ENCODE results near the gene TPCN1. TPM values are rescaled to one million over a fixed set of nuclear protein-coding genes. Genes with fewer than 3 reads are reported as not detected.

TPCN1 gene
- total RNA-seq, 1 experiment from 2014 or later: 13.5 TPM

DNA sequence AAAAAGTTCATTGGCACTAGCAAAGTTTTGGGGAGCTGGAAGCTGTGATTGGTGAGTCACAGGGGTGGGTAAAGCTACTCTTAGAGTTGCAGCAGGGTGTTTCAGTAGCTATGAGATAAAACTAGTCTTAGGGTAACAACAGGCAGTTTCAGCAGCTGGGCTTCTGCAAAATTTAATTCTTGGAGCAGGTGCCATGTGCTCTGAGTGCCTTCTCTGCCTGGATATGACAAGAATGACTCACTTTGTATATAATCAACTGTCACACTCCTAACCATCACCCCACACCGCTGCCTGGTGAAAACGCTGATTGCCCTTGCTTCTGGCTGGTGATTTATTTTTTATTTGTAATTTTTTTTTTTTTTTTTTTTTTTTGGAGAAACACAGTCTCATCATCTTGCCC is 126.6 kb downstream of the TPCN1 start:
- H2BK20ac ChIP-seq (ENCODE audit: low read depth, low read length, poor library complexity, severe bottlenecking): no peak overlapping the region
- no peaks in the 10 kb centered on the region for H3K23me2 ChIP-seq (ENCODE audit: insufficient read length, low read depth, low read length, poor library complexity, severe bottlenecking)
- no peak overlapping the region for H3K23ac ChIP-seq (ENCODE audit: insufficient read length, low read depth, low read length)
- H2BK120ac ChIP-seq (ENCODE audit: low read depth, low read length, poor library complexity, severe bottlenecking): no peak overlapping the region
- no peaks in the 10 kb centered on the region for H3K9me3 Mint-ChIP-seq
- no peak overlapping the region for H3K56ac ChIP-seq (ENCODE audit: insufficient read length, low read depth, low read length)
- no peaks in the 10 kb centered on the region; the same call in 1 of the 2 replicates for H3K4me1 ChIP-seq (ENCODE audit: insufficient read depth, low read length)
- H3T11ph ChIP-seq (ENCODE audit: low read length): no peak overlapping the region
- H2AK5ac ChIP-seq (ENCODE audit: insufficient read length, low read length): no peak overlapping the region
- no peak overlapping the region for H3K4ac ChIP-seq (ENCODE audit: low read depth, low read length)
- no peaks in the 10 kb centered on the region for H3K79me1 ChIP-seq (ENCODE audit: insufficient read depth, low read depth, low read length, poor library complexity, severe bottlenecking)
- H2BK12ac ChIP-seq (ENCODE audit: insufficient read length, low read depth, low read length): no peak overlapping the region
- no peak for DNase-seq
- H3K4me1 Mint-ChIP-seq: peaks cover 7 to 23% of the 10 kb centered on the region in 2 experiments
- H4K20me1 ChIP-seq (ENCODE audit: control insufficient read depth, insufficient read depth, insufficient read length): no peaks in the 10 kb centered on the region
- WGBS (ENCODE audit: extremely low coverage, insufficient read length, low lambda C conversion rate): no CpG with 5 or more reads among the region's 2 CpGs
- no peak overlapping the region for H3K4me3 Mint-ChIP-seq
- H3K27ac Mint-ChIP-seq: no peak overlapping the region
- TF ChIP-seq, protein P1, sequence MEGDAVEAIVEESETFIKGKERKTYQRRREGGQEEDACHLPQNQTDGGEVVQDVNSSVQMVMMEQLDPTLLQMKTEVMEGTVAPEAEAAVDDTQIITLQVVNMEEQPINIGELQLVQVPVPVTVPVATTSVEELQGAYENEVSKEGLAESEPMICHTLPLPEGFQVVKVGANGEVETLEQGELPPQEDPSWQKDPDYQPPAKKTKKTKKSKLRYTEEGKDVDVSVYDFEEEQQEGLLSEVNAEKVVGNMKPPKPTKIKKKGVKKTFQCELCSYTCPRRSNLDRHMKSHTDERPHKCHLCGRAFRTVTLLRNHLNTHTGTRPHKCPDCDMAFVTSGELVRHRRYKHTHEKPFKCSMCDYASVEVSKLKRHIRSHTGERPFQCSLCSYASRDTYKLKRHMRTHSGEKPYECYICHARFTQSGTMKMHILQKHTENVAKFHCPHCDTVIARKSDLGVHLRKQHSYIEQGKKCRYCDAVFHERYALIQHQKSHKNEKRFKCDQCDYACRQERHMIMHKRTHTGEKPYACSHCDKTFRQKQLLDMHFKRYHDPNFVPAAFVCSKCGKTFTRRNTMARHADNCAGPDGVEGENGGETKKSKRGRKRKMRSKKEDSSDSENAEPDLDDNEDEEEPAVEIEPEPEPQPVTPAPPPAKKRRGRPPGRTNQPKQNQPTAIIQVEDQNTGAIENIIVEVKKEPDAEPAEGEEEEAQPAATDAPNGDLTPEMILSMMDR (conservative IDR thresholded peaks at IDR 0.05): no peak
- no peaks in the 10 kb centered on the region for H3K36me3 Mint-ChIP-seq (ENCODE audit: insufficient read depth in 1 of 3, low read depth in 3 of 3)
- no peak overlapping the region for H3K4me2 ChIP-seq (ENCODE audit: insufficient read depth, insufficient read length, low read length)
- H3K9me3 ChIP-seq (ENCODE audit: control insufficient read depth, low read depth, low read length): no peaks in the 10 kb centered on the region
- no peak overlapping the region for H3K9ac ChIP-seq (ENCODE audit: extremely low read depth, insufficient read length, low read length)
- no peaks in the 10 kb centered on the region for H3K79me2 ChIP-seq (ENCODE audit: insufficient read depth, low read length)
- H2BK15ac ChIP-seq (ENCODE audit: low read depth, low read length): no peak overlapping the region
- H3K27ac ChIP-seq (ENCODE audit: insufficient read length, low read depth, low read length): no peak overlapping the region
- H4K8ac ChIP-seq (replicated peaks; ENCODE audit: insufficient read length, low read depth, low read length): no peak overlapping the region
- H4K5ac ChIP-seq (ENCODE audit: insufficient read length, low read depth, low read length): no peak overlapping the region
- no peak overlapping the region for H2AFZ ChIP-seq (ENCODE audit: low read length)
- H3K27me3 Mint-ChIP-seq (ENCODE audit: low read depth): peaks cover 8% of the 10 kb centered on the region
- no peaks in the 10 kb centered on the region for H3K27me3 ChIP-seq (ENCODE audit: insufficient read depth, low read length)
- H2BK5ac ChIP-seq (ENCODE audit: insufficient read length, low read length): no peak overlapping the region
- H4K91ac ChIP-seq (ENCODE audit: insufficient read length, low read depth, low read length): no peak overlapping the region
- no peak overlapping the region for H3K14ac ChIP-seq (ENCODE audit: insufficient read depth, low read length)
- H3K18ac ChIP-seq (ENCODE audit: insufficient read length, low read depth, low read length): no peak overlapping the region

Small RNA genes lying within 50 kb of the gene (microRNA-seq; reads per million reads assigned to microRNA genes)
- gene MIR6762 (ENCODE audit: borderline microRNAs expressed): not detected

Other genes with a start within 250 kb of the TPCN1 start
- gene OAS2, start 242.9 kb upstream of the TPCN1 start, total RNA-seq (2021): not detected in 2 replicates
- 3.0 and 3.5 TPM in 2 replicates for gene DTX1, start 164.7 kb upstream of the TPCN1 start, total RNA-seq (2021)
- 2.3 and 2.7 TPM in 2 replicates for gene RASAL1, start 85.7 kb upstream of the TPCN1 start, total RNA-seq (2021)
- gene CFAP73, start 71.7 kb upstream of the TPCN1 start, total RNA-seq (2021): not detected in 2 replicates
- gene DDX54, start 36.0 kb upstream of the TPCN1 start, total RNA-seq (2021): 83.0 TPM in 2 replicates
- gene RITA1, start 35.7 kb upstream of the TPCN1 start, total RNA-seq (2021): 26.0 and 26.1 TPM in 2 replicates
- 10.4 and 10.6 TPM in 2 replicates for gene SLC8B1, start 113.6 kb downstream of the TPCN1 start, total RNA-seq (2021)
- gene PLBD2, start 137.1 kb downstream of the TPCN1 start, total RNA-seq (2021): 31.4 and 35.6 TPM in 2 replicates
- 0.13 TPM in 1 of 2 replicates, not detected in the other for gene SDS, start 182.4 kb downstream of the TPCN1 start, total RNA-seq (2021)
- 0.46 and 1.1 TPM in 2 replicates for gene SDSL, start 200.9 kb downstream of the TPCN1 start, total RNA-seq (2021)

All from H9 (cell line).